Activated CD8-positive, alpha-beta memory T cell treated with anti-CD3 and anti-CD28 coated beads, Interleukin-2, amount 10 ng/mL, durations not matched to agents 7 days and 5 days (primary cell): ENCODE measurements around the gene RIMS4. TPM values are rescaled to one million over a fixed set of nuclear protein-coding genes. Genes with fewer than 3 reads are reported as not detected.
A peak's percentile ranks its signal among the peaks of the same experiment; 100 is the strongest.

Experiments
- ATAC-seq: fragments of 150-1000 bp; cut with Tn5 transposase; one replicate; pipeline ENCODE4 v1.10.0; 2021; ENCODE audit warnings: moderate library complexity
- CTCF ChIA-PET: fragments of 350-600 bp; sonication (Branson Sonifier 250); formaldehyde crosslinking; loops from one replicate; lab custom pipeline; 2021; ENCODE audit warnings: antibody characterized with exemption; lab: Charles Lee
- DNase-seq: peaks from one replicate; pipeline ENCODE4 v3.0.0-alpha.2; 2020
- H3K27ac Mint-ChIP-seq: one replicate; pipeline ENCODE4 v1.8.0; 2021; ENCODE audit warnings: mild to moderate bottlenecking, mixed read lengths
- H3K27me3 Mint-ChIP-seq: one replicate; pipeline ENCODE4 v1.8.0; 2021; ENCODE audit warnings: mixed read lengths
- H3K36me3 Mint-ChIP-seq: one replicate; pipeline ENCODE4 v1.8.0; 2021; ENCODE audit warnings: mild to moderate bottlenecking, mixed read lengths
- H3K4me1 Mint-ChIP-seq: one replicate; pipeline ENCODE4 v1.8.0; 2021; ENCODE audit warnings: mixed read lengths
- H3K4me3 Mint-ChIP-seq: one replicate; pipeline ENCODE4 v1.8.0; 2021; ENCODE audit warnings: mild to moderate bottlenecking, moderate library complexity, mixed read lengths
- H3K9me3 Mint-ChIP-seq: one replicate; pipeline ENCODE4 v1.8.0; 2022; ENCODE audit warnings: low read depth, mixed read lengths
- total RNA-seq, 2 experiments: library from RNA; stranded (reverse); gene quantifications; one replicate each; pipeline ENCODE4 v1.2.3, GENCODE V29; 2021

The RIMS4 gene
- total RNA-seq, 2 experiments from 2014 or later, result not detected

DNA sequence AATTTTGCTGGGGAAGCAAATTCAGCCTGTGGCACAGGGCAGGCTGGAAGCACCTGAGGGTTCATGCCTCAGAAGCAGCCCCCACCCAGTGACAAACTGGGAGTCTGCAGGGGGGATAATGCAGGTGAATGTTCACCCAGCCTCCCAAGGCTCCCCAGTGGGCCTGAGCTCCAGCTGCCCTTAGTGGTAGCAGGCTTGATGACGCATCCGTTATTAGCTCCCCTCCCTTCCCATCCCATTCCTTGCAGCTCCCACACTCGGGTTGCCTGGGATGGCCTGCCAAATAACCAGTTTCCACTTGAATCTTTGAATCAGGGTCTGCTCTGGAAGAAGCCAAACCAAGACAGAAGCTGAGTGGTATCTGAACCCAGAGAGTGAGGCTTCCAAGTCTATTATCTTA lies 48.9 kb downstream of the RIMS4 start:
- peaks cover 14% of the 10 kb centered on the region for H3K27me3 Mint-ChIP-seq
- ATAC-seq, result no peak
- DNase-seq, result no peak
- peaks cover 9% of the 10 kb centered on the region for H3K4me1 Mint-ChIP-seq
- H3K9me3 Mint-ChIP-seq, result no peaks in the 10 kb centered on the region
- CTCF ChIA-PET, result interaction anchor here (0.6 kb wide), 1 partner anchor 78 kb away, joined by 3 read pairs; no protein-coding TSS in a partner anchor
- H3K4me3 Mint-ChIP-seq, result no peak overlapping the region
- no peak overlapping the region for H3K27ac Mint-ChIP-seq
- H3K36me3 Mint-ChIP-seq, result no peaks in the 10 kb centered on the region

DNA sequence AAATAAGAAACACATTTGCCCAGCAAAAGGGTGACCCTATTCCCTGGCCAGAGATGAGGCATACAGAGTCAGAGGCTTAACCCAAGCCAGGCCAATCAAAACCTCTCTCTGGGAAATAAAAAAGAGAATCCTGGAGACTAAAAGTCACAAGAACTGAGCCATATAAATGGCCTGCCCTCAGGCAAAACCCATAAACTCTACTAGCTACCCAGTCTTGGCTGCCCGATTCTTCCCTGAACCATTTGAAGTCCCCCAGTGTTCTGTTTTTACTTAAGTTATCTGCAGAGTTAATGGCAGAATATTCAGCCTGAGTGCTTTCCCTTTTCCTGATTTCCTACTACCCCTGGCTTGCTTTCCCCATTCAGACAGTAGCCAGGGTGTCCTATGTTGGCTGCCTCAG lies 50.8 kb downstream of the RIMS4 start:
- ATAC-seq, result no peak
- no peak for DNase-seq
- H3K27ac Mint-ChIP-seq, result no peak overlapping the region
- no peaks in the 10 kb centered on the region for H3K36me3 Mint-ChIP-seq
- H3K9me3 Mint-ChIP-seq, result no peaks in the 10 kb centered on the region
- H3K4me3 Mint-ChIP-seq, result no peak overlapping the region
- CTCF ChIA-PET, result no interaction called here
- H3K27me3 Mint-ChIP-seq, result peaks cover 9% of the 10 kb centered on the region
- H3K4me1 Mint-ChIP-seq, result peaks cover 9% of the 10 kb centered on the region

DNA sequence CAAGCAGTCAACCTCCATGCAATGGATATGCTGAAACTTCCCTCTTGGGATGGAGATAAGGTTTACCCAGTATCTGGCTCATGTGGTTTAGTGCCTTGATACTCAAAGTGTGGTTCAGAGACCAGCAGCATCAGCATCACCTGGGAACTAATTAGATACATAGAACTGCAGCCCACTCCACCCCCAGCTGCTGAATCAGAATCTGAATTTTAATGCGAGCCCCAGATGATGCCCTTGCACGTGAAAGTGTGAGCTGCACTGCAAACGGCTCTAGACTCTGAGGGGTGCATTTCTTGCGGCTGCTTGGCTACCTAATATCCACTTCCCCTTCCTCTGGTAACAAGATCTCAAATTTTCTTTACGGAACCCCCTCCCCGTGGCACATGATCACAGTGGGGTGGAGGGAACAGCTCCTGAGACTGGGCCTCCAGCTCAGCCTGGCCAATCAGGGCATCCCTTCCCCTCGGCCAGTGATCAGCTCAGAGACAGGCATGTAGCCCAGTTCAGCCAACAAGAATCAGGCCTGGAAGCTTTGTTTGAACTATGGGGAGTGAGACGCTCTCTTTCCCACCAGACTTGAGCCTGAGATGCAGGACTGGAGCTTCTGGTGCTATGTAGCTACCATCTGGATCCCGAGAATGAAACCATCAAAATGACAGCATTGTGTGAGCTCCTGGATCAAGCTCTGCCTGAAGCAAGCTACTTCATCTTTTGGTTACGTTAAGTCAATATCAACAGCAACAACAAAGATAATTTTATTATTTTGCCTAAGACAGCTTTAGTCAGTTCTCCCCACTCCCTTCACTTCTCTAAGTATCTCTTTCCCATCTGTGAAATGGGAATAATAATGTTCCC lies 51.9 kb downstream of the RIMS4 start:
- Mint-ChIP-seq H3K27ac (no peak overlapping the region), H3K4me1 (peaks cover 9% of the 10 kb centered on the region), H3K36me3 (no peaks in the 10 kb centered on the region), H3K4me3 (no peak overlapping the region), H3K9me3 (no peaks in the 10 kb centered on the region), H3K27me3 (peaks cover 9% of the 10 kb centered on the region)
- no peak for DNase-seq
- CTCF ChIA-PET, result interaction anchor here (1.4 kb wide), 1 partner anchor 108 kb away, joined by 5 read pairs; no protein-coding TSS in a partner anchor
- ATAC-seq, result no peak

DNA sequence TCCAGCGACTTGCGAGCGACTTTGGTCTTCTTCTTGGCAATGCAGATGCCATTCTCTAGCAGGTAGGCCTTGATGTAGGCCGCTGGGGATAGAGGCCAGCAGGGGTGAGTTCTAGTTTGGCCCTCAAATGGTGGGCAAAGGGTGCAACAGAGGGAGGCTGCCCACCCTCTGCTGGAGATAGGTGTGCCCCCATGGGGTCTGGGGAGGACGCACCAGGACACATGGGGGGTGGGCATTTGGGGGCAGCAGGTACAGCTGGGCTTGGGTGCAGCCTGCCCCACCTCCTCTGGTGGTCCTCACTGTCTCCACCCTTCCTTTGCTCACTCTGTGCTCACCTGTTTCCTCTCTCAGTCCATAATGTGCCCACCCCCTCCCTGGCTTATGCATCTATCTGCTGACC lies 53.4 kb downstream of the RIMS4 start:
- DNase-seq (no peak), ATAC-seq (no peak)
- Mint-ChIP-seq H3K36me3 (no peaks in the 10 kb centered on the region), H3K27me3 (peaks cover 9% of the 10 kb centered on the region), H3K4me1 (peaks cover 9% of the 10 kb centered on the region), H3K4me3 (no peak overlapping the region), H3K9me3 (no peaks in the 10 kb centered on the region), H3K27ac (no peak overlapping the region)
- CTCF ChIA-PET, result no interaction called here

DNA sequence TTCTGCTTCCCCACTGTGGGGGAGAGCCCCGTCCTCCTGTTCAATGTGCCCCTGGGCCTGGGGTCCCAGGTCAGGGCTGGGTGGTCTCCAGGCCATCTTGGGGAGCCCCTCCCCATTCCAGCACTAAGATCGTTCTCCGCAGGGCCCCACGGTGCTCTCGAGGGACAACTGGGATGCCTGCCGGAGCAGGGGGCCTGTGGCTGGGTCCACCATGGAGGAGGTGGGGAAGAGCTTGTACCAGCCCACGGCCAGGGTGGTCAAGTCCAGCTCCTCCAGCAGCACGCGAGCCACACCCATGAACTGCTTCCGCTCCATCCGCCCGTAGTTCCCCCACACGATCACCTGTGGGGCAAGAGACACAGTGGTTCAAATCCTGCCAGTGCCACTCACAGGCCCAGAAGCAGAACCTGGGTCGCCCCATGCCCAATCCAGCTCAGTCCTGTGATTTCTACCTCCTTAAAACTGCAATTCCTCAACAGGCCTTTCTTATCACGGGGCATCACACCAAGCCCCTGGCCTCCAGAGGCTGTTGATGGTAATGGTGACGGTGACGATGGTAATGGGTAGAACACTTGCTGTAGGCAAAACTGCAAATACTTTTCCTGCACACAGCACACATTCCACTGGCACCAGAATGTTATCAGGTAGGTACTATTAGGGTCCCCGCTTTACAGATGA lies 54.2 kb downstream of the RIMS4 start:
- ATAC-seq (no peak), DNase-seq (no peak)
- peaks cover 9% of the 10 kb centered on the region for H3K27me3 Mint-ChIP-seq
- CTCF ChIA-PET, result interaction anchor here (1.0 kb wide), 1 partner anchor 9 kb away, joined by 3 read pairs; no protein-coding TSS in a partner anchor
- H3K4me3 Mint-ChIP-seq, result no peak overlapping the region
- H3K36me3 Mint-ChIP-seq, result no peaks in the 10 kb centered on the region
- no peak overlapping the region for H3K27ac Mint-ChIP-seq
- peaks cover 9% of the 10 kb centered on the region for H3K4me1 Mint-ChIP-seq
- no peaks in the 10 kb centered on the region for H3K9me3 Mint-ChIP-seq

DNA sequence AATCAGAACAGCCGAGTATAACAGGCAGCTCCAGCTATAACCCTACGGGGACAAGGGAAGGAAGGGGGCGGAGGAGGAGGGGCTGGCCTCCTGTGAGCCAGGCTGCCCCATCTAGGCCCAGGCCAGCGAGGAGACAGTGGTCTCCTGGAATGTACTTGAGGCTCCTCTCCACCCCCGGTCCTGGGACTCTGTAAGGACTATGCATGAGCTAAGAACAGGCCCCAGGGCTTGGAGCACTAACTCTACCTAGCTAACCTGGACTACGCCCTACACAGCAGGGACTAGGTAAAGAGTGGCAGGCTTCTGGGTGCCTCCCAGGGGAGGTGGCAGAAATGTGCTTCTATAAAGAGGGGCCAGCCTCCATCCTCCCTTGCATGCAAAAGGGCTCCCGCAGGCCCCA lies 55.8 kb downstream of the RIMS4 start:
- Mint-ChIP-seq H3K4me1 (peaks cover 9% of the 10 kb centered on the region), H3K27me3 (peaks cover 4% of the 10 kb centered on the region), H3K4me3 (no peak overlapping the region), H3K9me3 (no peaks in the 10 kb centered on the region), H3K27ac (no peak overlapping the region), H3K36me3 (no peaks in the 10 kb centered on the region)
- DNase-seq (no peak), ATAC-seq (no peak)
- CTCF ChIA-PET, result no interaction called here

DNA sequence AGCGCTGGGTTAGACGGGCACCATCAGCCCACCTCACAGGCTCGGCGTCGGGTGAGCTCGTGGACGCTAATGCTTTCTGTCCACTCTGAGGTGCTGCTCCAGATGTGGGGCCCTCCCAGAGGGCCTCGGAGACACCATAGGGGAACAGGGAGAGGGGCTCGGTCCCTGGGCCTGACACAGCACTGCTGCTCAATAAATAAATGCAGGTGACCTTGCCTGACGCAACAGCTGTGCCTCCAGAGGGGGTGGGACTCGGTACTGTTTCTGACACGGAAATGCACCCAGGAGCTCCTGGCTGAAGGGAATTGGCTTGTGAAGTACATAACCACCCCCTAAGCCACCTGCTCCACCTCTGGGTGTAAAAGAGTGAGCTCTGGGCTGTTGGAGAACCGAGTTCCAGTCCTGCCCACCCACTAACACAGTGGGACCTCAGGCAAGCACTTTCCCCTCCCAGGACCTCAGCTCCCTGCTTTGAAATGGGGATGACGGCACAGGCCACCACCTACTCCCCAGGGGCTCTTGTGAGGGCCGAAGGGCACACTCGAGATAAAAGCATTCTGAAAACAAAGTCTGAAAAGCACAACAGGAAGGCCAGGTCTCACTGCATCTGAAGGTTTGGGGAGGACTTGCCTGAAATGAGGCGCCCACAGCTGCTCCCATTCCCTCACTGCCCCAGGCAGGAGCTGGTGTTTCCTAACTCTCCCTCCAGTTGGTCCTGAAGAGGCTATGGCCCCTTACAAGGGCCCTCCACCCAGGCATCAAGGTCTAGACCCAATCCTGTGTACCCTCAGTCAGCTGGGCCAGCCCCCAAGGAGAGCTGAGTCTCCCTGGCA lies 58.0 kb downstream of the RIMS4 start:
- CTCF ChIA-PET, result no interaction called here
- H3K9me3 Mint-ChIP-seq, result no peaks in the 10 kb centered on the region
- peaks cover 1% of the 10 kb centered on the region for H3K36me3 Mint-ChIP-seq
- DNase-seq (no peak), ATAC-seq (no peak)
- H3K4me3 Mint-ChIP-seq, result no peak overlapping the region
- no peak overlapping the region for H3K27ac Mint-ChIP-seq
- H3K27me3 Mint-ChIP-seq, result peaks cover 8% of the 10 kb centered on the region
- H3K4me1 Mint-ChIP-seq, result peaks cover 2% of the 10 kb centered on the region

DNA sequence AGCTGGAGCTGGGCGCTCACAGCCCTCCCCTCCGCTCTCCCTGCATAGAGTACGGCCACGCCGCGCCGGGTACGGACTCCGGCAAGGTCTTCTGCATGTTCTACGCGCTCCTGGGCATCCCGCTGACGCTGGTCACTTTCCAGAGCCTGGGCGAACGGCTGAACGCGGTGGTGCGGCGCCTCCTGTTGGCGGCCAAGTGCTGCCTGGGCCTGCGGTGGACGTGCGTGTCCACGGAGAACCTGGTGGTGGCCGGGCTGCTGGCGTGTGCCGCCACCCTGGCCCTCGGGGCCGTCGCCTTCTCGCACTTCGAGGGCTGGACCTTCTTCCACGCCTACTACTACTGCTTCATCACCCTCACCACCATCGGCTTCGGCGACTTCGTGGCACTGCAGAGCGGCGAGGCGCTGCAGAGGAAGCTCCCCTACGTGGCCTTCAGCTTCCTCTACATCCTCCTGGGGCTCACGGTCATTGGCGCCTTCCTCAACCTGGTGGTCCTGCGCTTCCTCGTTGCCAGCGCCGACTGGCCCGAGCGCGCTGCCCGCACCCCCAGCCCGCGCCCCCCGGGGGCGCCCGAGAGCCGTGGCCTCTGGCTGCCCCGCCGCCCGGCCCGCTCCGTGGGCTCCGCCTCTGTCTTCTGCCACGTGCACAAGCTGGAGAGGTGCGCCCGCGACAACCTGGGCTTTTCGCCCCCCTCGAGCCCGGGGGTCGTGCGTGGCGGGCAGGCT lies 60.1 kb downstream of the RIMS4 start:
- no peak overlapping the region for H3K27ac Mint-ChIP-seq
- H3K9me3 Mint-ChIP-seq, result no peaks in the 10 kb centered on the region
- H3K4me3 Mint-ChIP-seq, result no peak overlapping the region
- ATAC-seq (no peak), DNase-seq (no peak)
- CTCF ChIA-PET, result no interaction called here
- H3K27me3 Mint-ChIP-seq, result peaks cover 21% of the 10 kb centered on the region
- peaks cover 6% of the 10 kb centered on the region for H3K4me1 Mint-ChIP-seq
- peaks cover 2% of the 10 kb centered on the region for H3K36me3 Mint-ChIP-seq

DNA sequence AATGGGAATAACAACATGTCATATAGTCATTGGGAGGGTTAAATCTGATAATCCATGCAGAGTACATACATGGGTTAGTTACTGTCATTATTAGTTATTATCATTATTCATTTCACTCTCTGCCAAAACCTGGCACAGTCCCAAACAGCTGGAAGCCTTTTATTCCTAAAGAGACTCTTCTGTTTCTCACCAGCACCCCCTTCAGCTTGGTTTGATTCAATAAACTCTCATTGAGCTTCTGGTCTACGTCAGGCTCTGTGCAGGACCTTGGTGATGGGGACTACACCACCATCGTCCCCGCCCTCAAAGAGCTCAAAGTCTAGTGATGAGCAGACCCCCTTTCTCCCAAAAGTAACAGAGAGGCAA lies 62.4 kb downstream of the RIMS4 start:
- H3K36me3 Mint-ChIP-seq, result peaks cover 2% of the 10 kb centered on the region
- no peak for DNase-seq
- ATAC-seq, result no peak
- H3K4me1 Mint-ChIP-seq, result peaks cover 8% of the 10 kb centered on the region
- no peak overlapping the region for H3K27ac Mint-ChIP-seq
- no peaks in the 10 kb centered on the region for H3K9me3 Mint-ChIP-seq
- H3K4me3 Mint-ChIP-seq, result no peak overlapping the region
- CTCF ChIA-PET, result interaction anchor here (0.6 to 3.5 kb wide), 9 partner anchors 10 to 546 kb away, joined by 3 to 21 read pairs (median 3); no protein-coding TSS in a partner anchor
- peaks cover 40% of the 10 kb centered on the region for H3K27me3 Mint-ChIP-seq

DNA sequence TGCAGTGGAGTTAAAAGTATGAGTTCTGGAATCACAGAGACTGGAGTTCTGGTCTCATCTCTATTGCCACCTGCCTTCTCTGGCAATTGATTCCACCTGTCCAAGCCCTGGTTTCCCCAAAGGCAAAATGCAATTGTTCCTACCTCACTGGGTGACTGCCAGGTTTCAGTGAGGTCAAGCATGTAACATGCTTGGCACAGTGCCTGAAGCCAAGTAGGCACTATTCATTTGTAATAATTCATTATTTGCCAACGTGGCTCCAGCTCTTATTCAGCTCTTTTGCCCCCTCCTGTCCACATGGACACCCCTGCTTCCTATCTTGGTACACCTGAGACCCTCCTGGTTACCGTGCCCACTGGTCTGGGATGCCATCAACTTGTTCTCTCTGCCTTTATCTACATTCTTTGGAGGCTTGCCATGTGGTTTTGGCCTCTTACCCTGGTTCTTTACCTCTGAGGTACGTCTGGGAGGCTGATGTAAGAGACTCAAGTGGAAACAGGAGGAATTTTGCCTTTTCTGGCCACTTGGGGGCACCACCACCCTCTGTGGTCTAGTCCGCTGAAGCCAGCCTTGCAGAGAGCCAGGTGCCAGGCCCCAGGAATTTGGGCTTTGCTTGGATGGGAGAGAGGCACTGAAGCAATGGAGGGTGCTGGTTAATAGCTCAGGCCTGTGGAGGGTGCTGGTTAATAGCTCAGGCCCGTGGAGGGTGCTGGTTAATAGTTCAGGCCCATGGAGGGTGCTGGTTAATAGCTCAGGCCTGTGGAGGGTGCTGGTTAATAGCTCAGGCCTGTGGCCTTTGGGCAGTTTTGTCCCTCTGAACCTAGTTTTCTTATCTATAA lies 63.0 kb downstream of the RIMS4 start:
- peaks cover 8% of the 10 kb centered on the region for H3K4me1 Mint-ChIP-seq
- peaks cover 42% of the 10 kb centered on the region for H3K27me3 Mint-ChIP-seq
- ATAC-seq, result peak; percentile 48
- no peaks in the 10 kb centered on the region for H3K9me3 Mint-ChIP-seq
- no peak overlapping the region for H3K27ac Mint-ChIP-seq
- peaks cover 2% of the 10 kb centered on the region for H3K36me3 Mint-ChIP-seq
- H3K4me3 Mint-ChIP-seq, result no peak overlapping the region
- CTCF ChIA-PET, result interaction anchor here (0.6 to 3.5 kb wide), 13 partner anchors 9 to 547 kb away, joined by 3 to 21 read pairs (median 3); no protein-coding TSS in a partner anchor
- peak; percentile 74 for DNase-seq

DNA sequence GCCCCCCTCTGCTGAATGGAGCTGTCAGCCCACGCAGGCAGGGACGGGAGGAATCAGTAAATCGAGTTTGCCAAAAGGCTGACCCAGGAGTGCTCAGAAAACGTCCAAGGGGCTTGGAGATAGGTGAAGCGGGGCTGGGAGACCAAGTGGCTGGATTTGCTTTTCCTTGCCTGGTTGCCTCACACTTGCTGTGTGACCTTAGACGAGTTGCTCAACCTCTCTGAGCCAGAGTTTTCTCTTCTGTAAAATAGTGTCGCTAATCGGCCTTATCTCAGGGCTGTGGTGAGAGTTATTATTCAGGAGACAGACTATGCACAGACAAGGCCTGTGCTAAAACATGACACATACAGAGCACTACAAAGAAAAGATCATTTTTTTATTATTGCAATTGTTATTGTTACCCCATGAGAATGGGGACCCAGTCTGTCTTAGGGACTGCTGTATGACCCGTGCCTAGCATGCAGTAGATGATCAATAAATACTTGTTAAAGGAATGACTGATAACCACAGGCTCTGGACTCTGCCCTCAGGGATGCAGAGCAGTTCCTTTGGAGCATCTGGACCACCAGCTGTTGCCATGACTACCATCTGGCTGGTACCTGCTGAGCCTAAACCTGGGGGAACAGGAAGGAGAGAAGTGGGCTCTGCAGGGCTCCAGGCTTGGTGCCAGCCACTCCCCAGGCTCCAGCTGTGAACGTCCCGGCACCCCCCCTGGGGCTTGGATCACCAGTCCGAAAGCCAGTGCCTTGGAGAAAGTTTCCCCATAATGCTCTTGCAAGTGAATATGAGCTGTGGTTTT lies 63.8 kb downstream of the RIMS4 start:
- CTCF ChIA-PET, result interaction anchor here (0.9 to 3.5 kb wide), 9 partner anchors 9 to 349 kb away, joined by 3 to 21 read pairs (median 4); no protein-coding TSS in a partner anchor
- peaks cover 8% of the 10 kb centered on the region for H3K4me1 Mint-ChIP-seq
- H3K4me3 Mint-ChIP-seq, result peak overlapping the region; percentile 52
- no peak for DNase-seq
- peaks cover 2% of the 10 kb centered on the region for H3K36me3 Mint-ChIP-seq
- ATAC-seq, result no peak
- H3K9me3 Mint-ChIP-seq, result no peaks in the 10 kb centered on the region
- H3K27ac Mint-ChIP-seq, result no peak overlapping the region
- H3K27me3 Mint-ChIP-seq, result peaks cover 48% of the 10 kb centered on the region
